H9 (cell line): Measurements from ENCODE around the gene ATRIP. TPM values are rescaled to one million over a fixed set of nuclear protein-coding genes. Genes with fewer than 3 reads are reported as not detected.
A peak's percentile ranks its signal among the peaks of the same experiment; 100 is the strongest.

Experiments
- DNase-seq: peaks from one replicate; pipeline ENCODE4 v3.0.0-alpha.2; 2017
- H2AFZ ChIP-seq: one replicate; pipeline ENCODE4 v1.6.1; 2013; ENCODE audit warnings: mild to moderate bottlenecking, low read length, control low read depth, moderate library complexity
- H2AK5ac ChIP-seq: 2 replicates; pipeline ENCODE4 v1.6.1; 2013; ENCODE audit warnings: low read length, control low read depth, mixed read lengths; ENCODE audit not compliant: insufficient read length
- H2BK120ac ChIP-seq: one replicate; pipeline ENCODE4 v1.6.1; 2013; ENCODE audit warnings: low read depth, mild to moderate bottlenecking, low read length, control low read depth, inconsistent platforms; ENCODE audit not compliant: poor library complexity, severe bottlenecking
- H2BK12ac ChIP-seq: 2 replicates; pipeline ENCODE4 v1.6.1; 2013; ENCODE audit warnings: low read length, control low read depth, mixed read lengths, low read depth; ENCODE audit not compliant: insufficient read length
- H2BK15ac ChIP-seq: 2 replicates; pipeline ENCODE4 v1.6.1; 2013; ENCODE audit warnings: low read depth, low read length, control low read depth
- H2BK20ac ChIP-seq: one replicate; pipeline ENCODE4 v1.6.1; 2013; ENCODE audit warnings: low read depth, mild to moderate bottlenecking, low read length, control low read depth, inconsistent platforms; ENCODE audit not compliant: poor library complexity, severe bottlenecking
- H2BK5ac ChIP-seq: 2 replicates; pipeline ENCODE4 v1.6.1; 2013; ENCODE audit warnings: low read length, control low read depth, mixed read lengths; ENCODE audit not compliant: insufficient read length
- H3K14ac ChIP-seq: 2 replicates; pipeline ENCODE4 v1.6.1; 2013; ENCODE audit warnings: low read length, control low read depth; ENCODE audit not compliant: insufficient read depth
- H3K18ac ChIP-seq: 2 replicates; pipeline ENCODE4 v1.6.1; 2013; ENCODE audit warnings: low read depth, mild to moderate bottlenecking, mixed read lengths, low read length, control low read depth; ENCODE audit not compliant: insufficient read length
- H3K23ac ChIP-seq: 2 replicates; pipeline ENCODE4 v1.6.1; 2013; ENCODE audit warnings: low read length, control low read depth, mixed read lengths, low read depth; ENCODE audit not compliant: insufficient read length
- H3K23me2 ChIP-seq: 2 replicates; pipeline ENCODE4 v1.6.1; 2013; ENCODE audit warnings: low read depth, mild to moderate bottlenecking, mixed read lengths, low read length, control low read depth; ENCODE audit not compliant: insufficient read length, poor library complexity, severe bottlenecking
- H3K27ac ChIP-seq: 2 replicates; pipeline ENCODE4 v1.5.1; 2013; ENCODE audit warnings: low read length, control low read depth, mixed read lengths, low read depth; ENCODE audit not compliant: insufficient read length
- H3K27me3 ChIP-seq: 2 replicates; pipeline ENCODE4 v1.6.1; 2013; ENCODE audit warnings: low read length, control low read depth, inconsistent platforms; ENCODE audit not compliant: insufficient read depth
- H3K4ac ChIP-seq: 2 replicates; pipeline ENCODE4 v1.6.1; 2013; ENCODE audit warnings: low read depth, mild to moderate bottlenecking, control low read depth, inconsistent platforms, low read length, moderate library complexity
- H3K4me1 ChIP-seq: 2 replicates; pipeline ENCODE4 v1.6.1; 2013; ENCODE audit warnings: low read length, control low read depth, inconsistent platforms; ENCODE audit not compliant: insufficient read depth
- H3K4me2 ChIP-seq: 2 replicates; pipeline ENCODE4 v1.6.1; 2013; ENCODE audit warnings: low read length, control low read depth, mixed read lengths; ENCODE audit not compliant: insufficient read length, insufficient read depth
- H3K56ac ChIP-seq: 2 replicates; pipeline ENCODE4 v1.6.1; 2013; ENCODE audit warnings: low read depth, mild to moderate bottlenecking, mixed read lengths, low read length, control low read depth; ENCODE audit not compliant: insufficient read length
- H3K79me1 ChIP-seq: 2 replicates; pipeline ENCODE4 v1.6.1; 2013; ENCODE audit warnings: low read depth, mild to moderate bottlenecking, moderate library complexity, low read length, control low read depth, inconsistent platforms; ENCODE audit not compliant: insufficient read depth, poor library complexity, severe bottlenecking
- H3K79me2 ChIP-seq: 2 replicates; pipeline ENCODE4 v1.6.1; 2013; ENCODE audit warnings: low read length, control low read depth, inconsistent platforms; ENCODE audit not compliant: insufficient read depth
- H3K9ac ChIP-seq: 2 replicates; pipeline ENCODE4 v1.6.1; 2013; ENCODE audit warnings: low read length, control low read depth, mixed read lengths; ENCODE audit not compliant: insufficient read length; ENCODE audit errors: extremely low read depth
- H3K9me3 ChIP-seq: one replicate; pipeline ENCODE4 v1.6.1; 2013; ENCODE audit warnings: low read depth, low read length, inconsistent platforms; ENCODE audit not compliant: control insufficient read depth
- H3T11ph ChIP-seq: one replicate; pipeline ENCODE4 v1.6.1; 2013; ENCODE audit warnings: mild to moderate bottlenecking, low read length, control low read depth, inconsistent platforms
- H4K20me1 ChIP-seq: one replicate; pipeline ENCODE4 v1.6.1; 2013; ENCODE audit not compliant: control insufficient read depth, insufficient read length, insufficient read depth
- H4K5ac ChIP-seq: 2 replicates; pipeline ENCODE4 v1.6.1; 2013; ENCODE audit warnings: low read depth, mild to moderate bottlenecking, mixed read lengths, low read length, control low read depth; ENCODE audit not compliant: insufficient read length
- H4K8ac ChIP-seq: replicated peaks from 2 replicates; pipeline ENCODE4 v1.6.1; 2013; ENCODE audit warnings: low read length, control low read depth, mixed read lengths, low read depth; ENCODE audit not compliant: insufficient read length
- H4K91ac ChIP-seq: 2 replicates; pipeline ENCODE4 v1.6.1; 2013; ENCODE audit warnings: low read depth, mild to moderate bottlenecking, moderate library complexity, mixed read lengths, low read length, control low read depth; ENCODE audit not compliant: insufficient read length
- H3K27ac Mint-ChIP-seq, 3 experiments: 2 replicates in 2 of 3; 3 replicates in 1 of 3; pipeline ENCODE4 v1.8.0; 2020 to 2021; ENCODE audit warnings: mixed read lengths in 3 of 3, mild to moderate bottlenecking in 1 of 3, moderate library complexity in 1 of 3
- H3K27me3 Mint-ChIP-seq: 2 replicates; pipeline ENCODE4 v1.8.0; 2021; ENCODE audit warnings: low read depth, mild to moderate bottlenecking, moderate library complexity, mixed read lengths
- H3K36me3 Mint-ChIP-seq, 3 experiments: 2 replicates in 2 of 3; 3 replicates in 1 of 3; pipeline ENCODE4 v1.8.0; 2020 to 2021; ENCODE audit warnings: low read depth in 3 of 3, mixed read lengths in 3 of 3; ENCODE audit not compliant: insufficient read depth in 1 of 3
- H3K4me1 Mint-ChIP-seq, 2 experiments: 2 replicates each; pipeline ENCODE4 v1.8.0; 2020; ENCODE audit warnings: mixed read lengths in 2 of 2
- H3K4me3 Mint-ChIP-seq, 2 experiments: 2 replicates in 1 of 2; 3 replicates in 1 of 2; pipeline ENCODE4 v1.8.0; 2020 to 2021; ENCODE audit warnings: mild to moderate bottlenecking in 2 of 2, mixed read lengths in 2 of 2, moderate library complexity in 1 of 2
- H3K9me3 Mint-ChIP-seq, 2 experiments: 2 replicates in 1 of 2; 3 replicates in 1 of 2; pipeline ENCODE4 v1.8.0; 2020; ENCODE audit warnings: mild to moderate bottlenecking in 2 of 2, mixed read lengths in 2 of 2, moderate library complexity in 1 of 2
- WGBS: extraction: QIAGEN DNeasy Blood & Tissue Kit; methylation state at CpG from one replicate; pipeline ENCODE4 v1.1.7; 2013; ENCODE audit warnings: missing lambda C conversion rate, low lambda C conversion rate, mixed read lengths; ENCODE audit not compliant: insufficient read length; ENCODE audit errors: extremely low coverage; 5-methylcytosine and 5-hydroxymethylcytosine counted together
- total RNA-seq: library from RNA; stranded (reverse); gene quantifications from 2 replicates; pipeline ENCODE4 v1.2.1, GENCODE V29; 2021
- TF ChIP-seq, protein P1 (sequence below): fragments of 200-600 bp; sonication (generic); conservative IDR thresholded peaks from 3 replicates; pipeline ENCODE4 v1.8.0; 2021; ENCODE audit warnings: antibody characterized with exemption, mild to moderate bottlenecking

ATRIP gene
- total RNA-seq, 1 experiment from 2014 or later, result 16.3 TPM

DNA sequence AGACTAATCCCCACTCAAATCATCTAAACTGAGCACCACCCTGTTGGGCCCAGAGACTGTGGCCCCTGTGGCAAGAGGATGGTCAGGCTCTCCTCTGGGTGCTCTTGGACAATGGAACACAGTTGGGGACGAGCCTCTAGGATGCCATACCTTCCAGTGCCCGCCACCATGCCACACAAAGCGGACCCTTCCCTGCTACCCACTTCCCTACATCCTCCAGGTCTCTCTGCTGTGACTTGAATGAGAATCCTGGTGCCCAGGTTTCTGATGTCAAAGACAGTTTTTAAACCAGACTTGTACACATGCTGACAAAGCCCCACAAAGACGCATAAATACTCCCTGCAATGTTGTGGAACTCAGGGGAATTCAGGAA is 11.3 kb upstream of the ATRIP start:
- no peaks in the 10 kb centered on the region for H3K27me3 ChIP-seq
- H3K4me3 Mint-ChIP-seq, result no peak overlapping the region
- peak overlapping the region in 2 of 3 experiments; percentile 13 to 24; a peak in 3 of 7 replicates for H3K27ac Mint-ChIP-seq

More for the DNA sequence above, 11.3 kb upstream of the ATRIP start:
- TF ChIP-seq, protein P1, sequence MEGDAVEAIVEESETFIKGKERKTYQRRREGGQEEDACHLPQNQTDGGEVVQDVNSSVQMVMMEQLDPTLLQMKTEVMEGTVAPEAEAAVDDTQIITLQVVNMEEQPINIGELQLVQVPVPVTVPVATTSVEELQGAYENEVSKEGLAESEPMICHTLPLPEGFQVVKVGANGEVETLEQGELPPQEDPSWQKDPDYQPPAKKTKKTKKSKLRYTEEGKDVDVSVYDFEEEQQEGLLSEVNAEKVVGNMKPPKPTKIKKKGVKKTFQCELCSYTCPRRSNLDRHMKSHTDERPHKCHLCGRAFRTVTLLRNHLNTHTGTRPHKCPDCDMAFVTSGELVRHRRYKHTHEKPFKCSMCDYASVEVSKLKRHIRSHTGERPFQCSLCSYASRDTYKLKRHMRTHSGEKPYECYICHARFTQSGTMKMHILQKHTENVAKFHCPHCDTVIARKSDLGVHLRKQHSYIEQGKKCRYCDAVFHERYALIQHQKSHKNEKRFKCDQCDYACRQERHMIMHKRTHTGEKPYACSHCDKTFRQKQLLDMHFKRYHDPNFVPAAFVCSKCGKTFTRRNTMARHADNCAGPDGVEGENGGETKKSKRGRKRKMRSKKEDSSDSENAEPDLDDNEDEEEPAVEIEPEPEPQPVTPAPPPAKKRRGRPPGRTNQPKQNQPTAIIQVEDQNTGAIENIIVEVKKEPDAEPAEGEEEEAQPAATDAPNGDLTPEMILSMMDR, result no peak
- Histone ChIP-seq H3K23me2 (peaks cover under 1% of the 10 kb centered on the region), H4K91ac (no peak overlapping the region), H3K56ac (no peak overlapping the region), H3K27ac (no peak overlapping the region), H2BK5ac (no peak overlapping the region), H3K9ac (no peak overlapping the region), H4K5ac (no peak overlapping the region), H3K18ac (no peak overlapping the region), H3K9me3 (no peaks in the 10 kb centered on the region), H4K20me1 (no peaks in the 10 kb centered on the region), H2BK15ac (no peak overlapping the region), H2BK120ac (no peak overlapping the region), H3K4me1 (peaks cover 7% of the 10 kb centered on the region; the same call in 1 of the 2 replicates), H3K4me2 (no peak overlapping the region), H2AFZ (no peak overlapping the region), H3T11ph (no peak overlapping the region), H3K79me1 (no peaks in the 10 kb centered on the region), H3K23ac (no peak overlapping the region), H3K14ac (no peak overlapping the region), H2BK20ac (no peak overlapping the region), H3K79me2 (no peaks in the 10 kb centered on the region), H4K8ac (no peak overlapping the region), H3K4ac (no peak overlapping the region), H2BK12ac (no peak overlapping the region), H2AK5ac (no peak overlapping the region)
- Mint-ChIP-seq H3K27me3 (no peaks in the 10 kb centered on the region), H3K9me3 (no peaks in the 10 kb centered on the region), H3K36me3 (peaks cover 21 to 44% (median 38%) of the 10 kb centered on the region in 3 experiments; a peak in 6 of 7 replicates), H3K4me1 (peaks cover 32 to 36% of the 10 kb centered on the region in 2 experiments)
- WGBS, result no CpG with 5 or more reads among the region's 4 CpGs
- no peak for DNase-seq
